ENCODE measurements around the gene ACSM3. TPM values are rescaled to one million over a fixed set of nuclear protein-coding genes. Genes with fewer than 3 reads are reported as not detected.

The ACSM3 gene
- total and polyA plus RNA-seq, 7 donors = 0.13 to 6.5 (median 0.56) TPM

- DNase-seq (no peak), ATAC-seq (no peak)
- H3K36me3 ChIP-seq (ENCODE audit: insufficient read depth in 1 of 2, low read depth in 1 of 2) = peaks cover 0 to 10% of the 10 kb centered on the region in 2 donors
- H3K4me3 ChIP-seq = no peak overlapping the region
- 74 to 79% (median 77%) methylated on average over 3 of the region's 3 CpGs for WGBS, 3 donors
- H3K27ac ChIP-seq = no peak overlapping the region
- intact Hi-C loops (cut with DNase I) = no loop called here
- H3K9me3 ChIP-seq = no peaks in the 10 kb centered on the region
- H3K27me3 ChIP-seq (ENCODE audit: insufficient read depth in 3 of 3, low read length in 2 of 3) = no peaks in the 10 kb centered on the region
- no peaks in the 10 kb centered on the region for H3K4me1 ChIP-seq
- TF ChIP-seq CTCF (IDR thresholded peaks at IDR 0.05) = no peak
Observed at GRCh38 chr16:20822521-20823325, 58.9 kb downstream of the ACSM3 start.

- WGBS, 3 donors = 62 to 87% (median 84%) methylated on average over 3 of the region's 3 CpGs
- no peaks in the 10 kb centered on the region for H3K27me3 ChIP-seq (ENCODE audit: insufficient read depth in 3 of 3, low read length in 2 of 3)
- DNase-seq (no peak), ATAC-seq (no peak)
- intact Hi-C loops (cut with DNase I) = no loop called here
- H3K4me1 ChIP-seq = no peaks in the 10 kb centered on the region
- peaks cover 0 to 10% of the 10 kb centered on the region in 2 donors for H3K36me3 ChIP-seq (ENCODE audit: insufficient read depth in 1 of 2, low read depth in 1 of 2)
- no peaks in the 10 kb centered on the region for H3K9me3 ChIP-seq
- no peak for TF ChIP-seq CTCF (IDR thresholded peaks at IDR 0.05)
- no peak overlapping the region for H3K4me3 ChIP-seq
- H3K27ac ChIP-seq = no peak overlapping the region
Observed at GRCh38 chr16:20826039-20826566, 62.3 kb downstream of the ACSM3 start.

- no peaks in the 10 kb centered on the region for H3K27me3 ChIP-seq (ENCODE audit: insufficient read depth in 3 of 3, low read length in 2 of 3)
- H3K4me3 ChIP-seq = no peak overlapping the region
- H3K4me1 ChIP-seq = no peaks in the 10 kb centered on the region
- TF ChIP-seq CTCF (IDR thresholded peaks at IDR 0.05) = no peak
- 95 to 96% (median 96%) methylated on average over 1 of the region's 1 CpG for WGBS, 3 donors
- H3K27ac ChIP-seq = no peak overlapping the region
- intact Hi-C loops (cut with DNase I) = no loop called here
- DNase-seq = no peak
- H3K9me3 ChIP-seq = no peaks in the 10 kb centered on the region
- ATAC-seq = no peak
- H3K36me3 ChIP-seq (ENCODE audit: insufficient read depth in 1 of 2, low read depth in 1 of 2) = peaks cover 0 to 10% of the 10 kb centered on the region in 2 donors
Observed at GRCh38 chr16:20829536-20829935, 65.7 kb downstream of the ACSM3 start.

- intact Hi-C loops (cut with DNase I) = no loop called here
- Histone ChIP-seq H3K4me1 (no peaks in the 10 kb centered on the region), H3K27ac (no peak overlapping the region), H3K4me3 (no peak overlapping the region), H3K9me3 (no peaks in the 10 kb centered on the region), H3K36me3 (ENCODE audit: insufficient read depth in 1 of 2, low read depth in 1 of 2) (peaks cover 0 to 10% of the 10 kb centered on the region in 2 donors), H3K27me3 (ENCODE audit: insufficient read depth in 3 of 3, low read length in 2 of 3) (no peaks in the 10 kb centered on the region)
- WGBS, 3 donors = 83 to 92% (median 88%) methylated on average over 1 of the region's 1 CpG
- TF ChIP-seq CTCF (IDR thresholded peaks at IDR 0.05) = no peak
- no peak for DNase-seq
- ATAC-seq = no peak
Observed at GRCh38 chr16:20830372-20830771, 66.6 kb downstream of the ACSM3 start.
